GM12873 (cell line): ENCODE results near the gene ITGA4.

ENCODE experiments used
- TF ChIP-seq, protein P1 (sequence below): IDR thresholded peaks from 2 replicates; pipeline ENCODE4 v1.5.1; 2012; ENCODE audit warnings: low read depth, mild to moderate bottlenecking, moderate library complexity, low read length, control low read depth; ENCODE audit not compliant: insufficient read depth; ENCODE audit errors: missing control alignments

ITGA4 gene

DNA sequence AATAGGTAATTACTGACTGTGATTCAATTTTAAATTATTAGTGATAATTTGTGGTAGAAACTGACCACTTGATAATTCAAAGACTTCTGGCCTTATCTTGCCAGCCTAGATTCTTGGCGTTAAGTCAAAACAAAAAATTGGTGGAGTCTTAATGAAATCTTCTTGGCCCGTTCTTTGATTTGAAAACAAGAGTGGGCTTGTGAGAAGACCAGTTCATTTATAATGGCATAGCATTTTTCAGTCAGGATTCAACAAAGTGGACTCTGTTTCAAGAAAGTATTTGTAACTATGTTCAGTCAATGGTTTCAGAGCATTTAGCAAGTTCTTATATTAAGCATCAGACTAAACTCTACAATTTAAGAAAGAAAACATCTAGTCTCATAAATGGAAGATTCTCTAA is 26.0 kb downstream of the ITGA4 start:
- TF ChIP-seq, protein P1, sequence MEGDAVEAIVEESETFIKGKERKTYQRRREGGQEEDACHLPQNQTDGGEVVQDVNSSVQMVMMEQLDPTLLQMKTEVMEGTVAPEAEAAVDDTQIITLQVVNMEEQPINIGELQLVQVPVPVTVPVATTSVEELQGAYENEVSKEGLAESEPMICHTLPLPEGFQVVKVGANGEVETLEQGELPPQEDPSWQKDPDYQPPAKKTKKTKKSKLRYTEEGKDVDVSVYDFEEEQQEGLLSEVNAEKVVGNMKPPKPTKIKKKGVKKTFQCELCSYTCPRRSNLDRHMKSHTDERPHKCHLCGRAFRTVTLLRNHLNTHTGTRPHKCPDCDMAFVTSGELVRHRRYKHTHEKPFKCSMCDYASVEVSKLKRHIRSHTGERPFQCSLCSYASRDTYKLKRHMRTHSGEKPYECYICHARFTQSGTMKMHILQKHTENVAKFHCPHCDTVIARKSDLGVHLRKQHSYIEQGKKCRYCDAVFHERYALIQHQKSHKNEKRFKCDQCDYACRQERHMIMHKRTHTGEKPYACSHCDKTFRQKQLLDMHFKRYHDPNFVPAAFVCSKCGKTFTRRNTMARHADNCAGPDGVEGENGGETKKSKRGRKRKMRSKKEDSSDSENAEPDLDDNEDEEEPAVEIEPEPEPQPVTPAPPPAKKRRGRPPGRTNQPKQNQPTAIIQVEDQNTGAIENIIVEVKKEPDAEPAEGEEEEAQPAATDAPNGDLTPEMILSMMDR: no peak

DNA sequence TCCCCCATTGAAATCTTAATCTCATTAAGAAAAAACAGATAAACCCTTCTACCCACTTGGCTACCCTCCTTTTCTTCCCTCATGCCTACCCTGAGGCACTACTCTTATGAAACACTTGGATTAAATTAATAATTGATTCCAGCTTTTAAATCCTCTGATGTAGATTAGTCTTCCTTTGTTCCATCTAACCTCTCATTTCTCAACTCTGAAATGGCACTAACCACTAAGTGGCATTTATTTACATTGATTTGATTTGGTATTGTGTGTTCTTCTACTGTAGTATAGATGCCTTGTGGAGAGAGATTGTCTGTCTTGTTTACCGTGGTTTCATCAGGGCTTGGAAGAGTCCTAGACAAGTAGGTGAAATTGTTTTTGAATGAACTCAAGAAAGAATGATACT is 26.7 kb downstream of the ITGA4 start:
- TF ChIP-seq, protein P1: no peak

DNA sequence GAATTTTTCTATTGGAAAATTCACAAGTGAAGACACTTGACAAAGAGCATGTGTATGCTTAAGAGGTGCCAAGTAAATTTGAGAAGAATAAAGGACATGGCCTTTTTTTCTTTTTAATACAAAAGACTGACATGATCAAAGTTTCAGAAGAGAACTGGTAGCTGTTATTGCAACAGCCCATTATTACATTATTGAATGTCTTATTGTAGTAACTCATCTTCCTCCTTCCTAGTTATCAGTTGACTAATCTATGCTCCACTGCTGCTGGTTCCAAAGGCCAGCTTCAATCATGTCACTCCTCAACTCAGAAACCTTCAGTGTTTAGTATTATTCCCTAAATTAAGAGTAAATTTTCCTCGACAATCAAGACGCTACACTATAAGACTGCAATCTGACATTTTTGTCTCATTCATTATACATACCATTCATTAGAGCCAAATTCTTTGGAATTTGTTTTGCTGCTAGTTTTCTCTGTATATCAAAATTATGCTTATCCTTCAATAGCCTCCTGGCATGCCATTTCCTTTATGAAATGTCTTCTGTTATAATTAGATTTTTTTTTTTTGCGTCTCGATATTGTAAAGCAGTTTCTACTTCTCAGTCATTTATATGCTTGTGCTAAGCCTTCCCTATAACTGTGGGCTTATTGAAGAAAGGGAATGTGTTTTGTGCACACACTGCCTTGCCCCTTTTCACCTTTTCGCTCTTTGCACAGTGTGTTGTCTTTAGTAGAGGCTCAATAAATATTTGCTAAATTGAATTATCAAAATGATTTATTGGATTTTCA is 27.9 kb downstream of the ITGA4 start:
- TF ChIP-seq, protein P1: no peak

DNA sequence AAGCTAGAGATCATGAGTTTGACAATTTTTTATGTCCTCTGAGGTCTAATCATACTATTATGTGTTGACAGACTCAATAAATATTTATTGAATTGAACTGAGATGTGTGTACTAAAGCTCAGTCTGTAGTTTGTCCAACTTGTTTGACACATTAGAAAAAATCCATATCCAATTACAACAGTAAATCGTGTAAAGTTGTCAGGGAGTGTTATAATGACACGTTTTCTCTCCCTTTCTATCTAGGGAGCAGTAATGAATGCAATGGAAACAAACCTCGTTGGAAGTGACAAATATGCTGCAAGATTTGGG is 28.4 kb downstream of the ITGA4 start:
- TF ChIP-seq, protein P1: no peak

DNA sequence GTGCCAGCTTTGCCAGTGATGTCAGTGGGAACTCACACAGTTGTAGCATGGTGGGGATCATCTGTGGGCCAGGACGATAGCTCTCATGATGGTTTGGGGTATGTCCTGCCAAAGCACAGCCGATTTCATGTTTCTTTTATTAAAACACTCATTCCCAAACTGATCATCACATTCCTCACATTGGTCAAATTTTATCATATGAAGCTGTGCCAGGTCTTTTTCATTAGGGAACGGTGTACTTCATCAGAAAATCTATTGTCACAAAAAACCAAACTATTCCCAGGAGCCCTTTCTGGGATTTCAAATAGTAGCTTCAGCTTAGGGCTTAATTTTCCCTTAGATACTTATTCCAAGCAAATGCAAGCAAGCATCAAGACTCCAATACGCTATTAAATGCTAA is 42.0 kb downstream of the ITGA4 start:
- TF ChIP-seq, protein P1: no peak

DNA sequence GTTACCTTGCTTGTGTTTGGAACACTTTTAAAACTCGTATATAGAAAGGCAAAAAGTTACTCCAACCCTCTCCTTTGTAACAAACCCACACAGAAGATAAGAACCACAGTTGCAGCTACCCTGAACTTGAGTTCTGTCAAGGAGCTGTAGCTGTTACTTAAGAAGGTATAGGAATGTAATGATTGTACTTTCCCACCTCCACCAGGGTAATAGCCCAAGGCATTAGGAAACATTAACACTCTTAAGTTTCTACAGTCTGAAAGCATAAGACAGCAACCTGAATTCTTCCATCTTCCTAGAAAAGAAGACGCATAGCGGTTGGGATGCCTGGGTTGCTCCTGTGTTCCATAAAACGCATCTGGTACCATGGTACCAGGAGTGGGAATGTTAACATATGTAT is 43.0 kb downstream of the ITGA4 start:
- TF ChIP-seq, protein P1: no peak

DNA sequence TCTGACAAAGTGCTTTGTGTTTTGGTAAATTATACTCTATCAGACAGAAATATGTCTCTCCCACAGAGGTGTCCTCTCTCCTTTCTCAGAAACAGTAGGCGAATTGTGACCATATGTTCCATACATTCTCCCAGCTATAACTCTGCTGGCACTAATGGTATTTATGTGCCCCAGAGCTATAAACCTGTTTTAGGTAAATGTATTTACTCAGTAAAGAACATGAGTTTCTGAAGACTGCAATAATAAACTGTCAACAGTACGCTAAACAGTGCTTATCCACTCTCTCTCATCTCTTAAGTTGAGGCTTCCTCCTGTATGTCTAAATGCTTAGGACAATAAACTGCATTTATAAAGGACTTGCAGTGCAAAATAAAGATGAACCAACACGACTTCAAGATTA is 58.5 kb downstream of the ITGA4 start:
- TF ChIP-seq, protein P1: no peak
